Measurements from ENCODE around the gene MFSD12. TPM values are rescaled to one million over a fixed set of nuclear protein-coding genes. Genes with fewer than 3 reads are reported as not detected.

MFSD12 gene
- total RNA-seq, 4 donors from 2014 or later = 76.5 to 146 (median 104) TPM

- no peaks in the 10 kb centered on the region for H3K9me3 ChIP-seq
- peaks cover 0 to 35% (median 0%) of the 10 kb centered on the region in 3 donors for H3K36me3 ChIP-seq
- H3K27ac ChIP-seq = no peak overlapping the region
- H3K4me1 ChIP-seq = no peaks in the 10 kb centered on the region
- no peak overlapping the region for H3K4me3 ChIP-seq
- no peaks in the 10 kb centered on the region for H3K27me3 ChIP-seq
- peak; percentile 63 to 88 (median 86) for DNase-seq
- TF ChIP-seq POLR2A (IDR thresholded peaks at IDR 0.05) (no peak), CTCF (IDR thresholded peaks at IDR 0.05) (peak; percentile 88 to 95 (median 91))
Observed at GRCh38 chr19:3544742-3545668, 12.4 kb downstream of the MFSD12 start.

GRCh38 chr19:3544058-3544376 is 13.4 kb downstream of the MFSD12 start:
- no peak overlapping the region for H3K4me3 ChIP-seq
- no peaks in the 10 kb centered on the region for H3K27me3 ChIP-seq
- TF ChIP-seq CTCF (IDR thresholded peaks at IDR 0.05) = no peak
- no peak for TF ChIP-seq POLR2A (IDR thresholded peaks at IDR 0.05)
- H3K36me3 ChIP-seq = peaks cover 0 to 35% (median 0%) of the 10 kb centered on the region in 3 donors
- H3K9me3 ChIP-seq = no peaks in the 10 kb centered on the region
- no peak overlapping the region for H3K27ac ChIP-seq
- DNase-seq = no peak
- H3K4me1 ChIP-seq = no peaks in the 10 kb centered on the region

- Histone ChIP-seq H3K9me3 (no peaks in the 10 kb centered on the region), H3K4me1 (no peaks in the 10 kb centered on the region), H3K4me3 (no peak overlapping the region), H3K27me3 (no peaks in the 10 kb centered on the region), H3K27ac (no peak overlapping the region), H3K36me3 (peaks cover 0 to 35% (median 0%) of the 10 kb centered on the region in 3 donors)
- TF ChIP-seq CTCF (IDR thresholded peaks at IDR 0.05) (no peak), POLR2A (IDR thresholded peaks at IDR 0.05) (no peak)
- no peak for DNase-seq
Observed at GRCh38 chr19:3543150-3544057, 14.0 kb downstream of the MFSD12 start.

- Histone ChIP-seq H3K36me3 (peaks cover 0 to 33% (median 0%) of the 10 kb centered on the region in 3 donors), H3K4me1 (no peaks in the 10 kb centered on the region), H3K27me3 (no peaks in the 10 kb centered on the region), H3K9me3 (no peaks in the 10 kb centered on the region), H3K4me3 (no peak overlapping the region), H3K27ac (no peak overlapping the region)
- DNase-seq = no peak
- TF ChIP-seq CTCF (IDR thresholded peaks at IDR 0.05) (no peak), POLR2A (IDR thresholded peaks at IDR 0.05) (no peak)
Observed at GRCh38 chr19:3539756-3540118, 17.6 kb downstream of the MFSD12 start.

GRCh38 chr19:3538965-3539755 is 18.2 kb downstream of the MFSD12 start, which contains the start of gene TEKTIP1:
Gene TEKTIP1 (plus strand): TSS chr19:3539174. CDS start chr19:3539178, 4 bp downstream.
- TF ChIP-seq CTCF (IDR thresholded peaks at IDR 0.05) = no peak
- TF ChIP-seq POLR2A (IDR thresholded peaks at IDR 0.05) = no peak
- Histone ChIP-seq H3K4me3 (no peak within 1 kb of the TSS), H3K36me3 (peaks cover 0 to 33% (median 0%) of the 10 kb centered on the region in 3 donors)

More at GRCh38 chr19:3538965-3539755, 18.2 kb downstream of the MFSD12 start, which contains the start of gene TEKTIP1:
- Histone ChIP-seq H3K4me1 (no peaks in the 10 kb centered on the region), H3K9me3 (no peaks in the 10 kb centered on the region), H3K27ac (no peak within 1 kb of the TSS), H3K27me3 (no peaks in the 10 kb centered on the region)
- DNase-seq = no peak
